B cell (primary cell): Measurements from ENCODE around the gene SKA1. TPM values are rescaled to one million over a fixed set of nuclear protein-coding genes. Genes with fewer than 3 reads are reported as not detected.

ENCODE experiments used
- ATAC-seq: fragments of 200-7000 bp; cut with Tn5 transposase; one replicate; pipeline ENCODE4 v1.10.0; 2021; ENCODE audit warnings: low read depth, mild to moderate bottlenecking, moderate number of reproducible peaks, moderate library complexity
- CTCF ChIA-PET: fragments of 350-600 bp; sonication (Branson Sonifier 250); formaldehyde crosslinking; loops from one replicate; lab custom pipeline; 2021; ENCODE audit warnings: antibody characterized with exemption, inconsistent platforms; lab: Charles Lee
- POLR2A ChIA-PET: fragments of 350-600 bp; sonication (Branson Sonifier 250); formaldehyde crosslinking; loops from one replicate; lab custom pipeline; 2021; ENCODE audit warnings: antibody characterized with exemption; lab: Charles Lee
- DNase-seq: peaks from one replicate; pipeline ENCODE4 v3.0.0; 2013
- H2AFZ ChIP-seq: 2 replicates; pipeline ENCODE4 v1.6.1; 2012; ENCODE audit warnings: mild to moderate bottlenecking, low read depth, low read length; ENCODE audit not compliant: insufficient read depth, poor library complexity, severe bottlenecking
- H3K27ac ChIP-seq, 2 donors: 1 replicate in 1 of 2; 2 replicates in 1 of 2; pipeline ENCODE4 v1.5.1; 2012 to 2013; ENCODE audit warnings: low read length in 2 of 2, mild to moderate bottlenecking in 2 of 2, moderate library complexity in 1 of 2
- H3K27me3 ChIP-seq, 4 experiments: fragments of 200-600 bp in 1 of 4; sonication (generic) in 1 of 4; replicated peaks in 1 of 4; 1 replicate in 2 of 4; 2 replicates in 2 of 4; pipeline versions ENCODE4 v1.6.1 to v1.7.0; 2013 to 2016; ENCODE audit warnings: low read length in 3 of 4, mild to moderate bottlenecking in 2 of 4, mixed read lengths in 1 of 4, moderate library complexity in 1 of 4; ENCODE audit not compliant: insufficient read depth in 4 of 4, control insufficient read depth in 3 of 4; ENCODE audit errors: control extremely low read depth in 1 of 4
- H3K36me3 ChIP-seq, 2 experiments: replicated peaks in 1 of 2; 1 replicate in 1 of 2; 2 replicates in 1 of 2; pipeline versions ENCODE4 v1.6.1 to v1.7.1; 2013; ENCODE audit warnings: low read length in 1 of 2; ENCODE audit not compliant: insufficient read depth in 2 of 2, control insufficient read depth in 1 of 2; ENCODE audit errors: control extremely low read depth in 1 of 2, extremely low read depth in 1 of 2
- H3K4me1 ChIP-seq, 2 donors: fragments of 200-600 bp in 1 of 2; sonication (generic) in 1 of 2; 1 replicate in 1 of 2; 2 replicates in 1 of 2; pipeline versions ENCODE4 v1.5.1 to v1.6.1; 2013 to 2017; ENCODE audit warnings: low read length in 2 of 2; ENCODE audit not compliant: control insufficient read depth in 2 of 2, insufficient read depth in 2 of 2
- H3K4me2 ChIP-seq: replicated peaks from 2 replicates; pipeline ENCODE3; 2012; ENCODE audit warnings: mild to moderate bottlenecking, low read depth, low read length; ENCODE audit not compliant: poor library complexity, severe bottlenecking
- H3K4me3 ChIP-seq, 5 experiments: fragments of 200-600 bp in 1 of 5; sonication (generic) in 1 of 5; 1 replicate in 3 of 5; 2 replicates in 2 of 5; pipeline versions ENCODE4 v1.5.1 to v1.7.0; 2011 to 2016; ENCODE audit warnings: low read length in 4 of 5, mild to moderate bottlenecking in 4 of 5, low read depth in 2 of 5, control low read depth in 1 of 5, moderate library complexity in 1 of 5; ENCODE audit not compliant: insufficient read depth in 1 of 5; ENCODE audit errors: control extremely low read depth in 1 of 5, extremely low read depth in 1 of 5
- H3K79me2 ChIP-seq: fragments of 200-600 bp; sonication (generic); one replicate; pipeline ENCODE4 v1.6.0; 2016; ENCODE audit warnings: low read length; ENCODE audit not compliant: control insufficient read depth, insufficient read depth
- H3K9ac ChIP-seq: fragments of 200-600 bp; sonication (generic); 2 replicates; pipeline ENCODE4 v1.6.1; 2017; ENCODE audit warnings: mild to moderate bottlenecking, low read length, moderate library complexity
- H3K9me3 ChIP-seq, 3 donors: one replicate each; pipeline versions ENCODE4 v1.6.1 to v1.7.1; 2013; ENCODE audit warnings: low read length in 2 of 3; ENCODE audit not compliant: control insufficient read depth in 2 of 3, insufficient read depth in 1 of 3; ENCODE audit errors: control extremely low read depth in 1 of 3
- H4K20me1 ChIP-seq: 2 replicates; pipeline ENCODE4 v1.6.0; 2012; ENCODE audit warnings: mild to moderate bottlenecking, low read length; ENCODE audit not compliant: insufficient read depth, control insufficient read depth, poor library complexity, severe bottlenecking
- H3K27ac Mint-ChIP-seq: one replicate; pipeline ENCODE4 v1.8.0; 2021; ENCODE audit warnings: mixed read lengths
- H3K27me3 Mint-ChIP-seq: one replicate; pipeline ENCODE4 v1.8.0; 2021; ENCODE audit warnings: mixed read lengths
- H3K4me1 Mint-ChIP-seq: one replicate; pipeline ENCODE4 v1.8.0; 2021; ENCODE audit warnings: mixed read lengths
- H3K4me3 Mint-ChIP-seq: one replicate; pipeline ENCODE4 v1.8.0; 2021; ENCODE audit warnings: mixed read lengths
- H3K9me3 Mint-ChIP-seq: one replicate; pipeline ENCODE4 v1.8.0; 2022; ENCODE audit warnings: mixed read lengths; ENCODE audit not compliant: insufficient read depth
- CTCF ChIP-seq: fragments of 200-600 bp; IDR thresholded peaks from one replicate; pipeline ENCODE4 v1.8.0; 2022; ENCODE audit warnings: antibody characterized with exemption, mild to moderate bottlenecking
- EZH2 ChIP-seq: IDR thresholded peaks from 2 replicates; pipeline ENCODE4 v1.6.1; 2012; ENCODE audit warnings: borderline replicate concordance, low read depth, mild to moderate bottlenecking, moderate library complexity, low read length; ENCODE audit not compliant: insufficient read depth, poor library complexity, severe bottlenecking
- whole genome bisulfite sequencing: methylation state at CpG from one replicate; pipeline ENCODE4 v1.1.5; 2013; ENCODE audit warnings: missing lambda C conversion rate; ENCODE audit not compliant: insufficient coverage; 5-methylcytosine and 5-hydroxymethylcytosine counted together
- intact Hi-C: fragments of 100-400 bp; cut with micrococcal nuclease; formaldehyde crosslinking; loops from one replicate; pipeline ENCODE4 v1.10.0; 2022
- polyA plus RNA-seq: library from polyadenylated mRNA; depleted of rRNA; stranded (reverse); fragments of >200 nt; gene quantifications from 2 replicates; pipeline ENCODE4 v1.2.3, GENCODE V29; 2012
- total RNA-seq, 2 donors: library from RNA; stranded (reverse); fragments of 120-200 nt in 1 of 2; gene quantifications; 1 replicate in 1 of 2; 2 replicates in 1 of 2; pipeline versions ENCODE4 v1.2.3 to v1.2.4, GENCODE V29; 2013 to 2022

The SKA1 gene
- total and polyA plus RNA-seq, 2 donors (not counting 1 experiment from before 2014, with no cell fraction given) = 0.28 to 0.52 TPM

- H3K9ac ChIP-seq = no peak overlapping the region
- no peak overlapping the region for H2AFZ ChIP-seq
- no peaks in the 10 kb centered on the region for H3K36me3 ChIP-seq
- no peaks in the 10 kb centered on the region for H4K20me1 ChIP-seq
- CTCF ChIA-PET = no interaction called here
- intact Hi-C loops = no loop called here
- POLR2A ChIA-PET = no interaction called here
- no peak overlapping the region for H3K4me3 ChIP-seq
- H3K79me2 ChIP-seq = no peaks in the 10 kb centered on the region
- no peak overlapping the region for H3K4me3 Mint-ChIP-seq
- peaks cover 0 to 3% (median 0%) of the 10 kb centered on the region in 3 donors for H3K9me3 ChIP-seq
- TF ChIP-seq CTCF = no peak
- no peak for TF ChIP-seq EZH2
- H3K27me3 ChIP-seq = peaks cover 0 to 34% (median 0%) of the 10 kb centered on the region in 4 experiments
- no peak overlapping the region for H3K27ac ChIP-seq
- H3K4me2 ChIP-seq = no peak overlapping the region
- no peaks in the 10 kb centered on the region for H3K4me1 Mint-ChIP-seq
- no peaks in the 10 kb centered on the region for H3K9me3 Mint-ChIP-seq
- WGBS = 74% methylated on average over 16 of the region's 17 CpGs
- H3K27ac Mint-ChIP-seq = no peak overlapping the region
- H3K4me1 ChIP-seq = no peaks in the 10 kb centered on the region
- peaks cover 71% of the 10 kb centered on the region for H3K27me3 Mint-ChIP-seq
- DNase-seq = no peak
- no peak for ATAC-seq
Observed at GRCh38 chr18:50405582-50406271, 30.9 kb downstream of the SKA1 start.

- no peak for DNase-seq
- POLR2A ChIA-PET = no interaction called here
Observed at GRCh38 chr18:50409236-50409635, 34.4 kb downstream of the SKA1 start.

More at GRCh38 chr18:50409236-50409635, 34.4 kb downstream of the SKA1 start:
- Histone ChIP-seq H3K27ac (no peak overlapping the region), H3K9ac (no peak overlapping the region), H3K79me2 (no peaks in the 10 kb centered on the region), H3K4me2 (no peak overlapping the region), H4K20me1 (no peaks in the 10 kb centered on the region), H2AFZ (no peak overlapping the region), H3K27me3 (peaks cover 0 to 12% (median 0%) of the 10 kb centered on the region in 4 experiments), H3K4me3 (no peak overlapping the region), H3K36me3 (no peaks in the 10 kb centered on the region), H3K9me3 (no peaks in the 10 kb centered on the region), H3K4me1 (no peaks in the 10 kb centered on the region)
- ATAC-seq = no peak
- H3K27ac Mint-ChIP-seq = no peak overlapping the region
- H3K27me3 Mint-ChIP-seq = peaks cover 58% of the 10 kb centered on the region
- WGBS = 72% methylated on average over 4 of the region's 5 CpGs
- TF ChIP-seq EZH2 (no peak), CTCF (no peak)
- no peak overlapping the region for H3K4me3 Mint-ChIP-seq
- no peaks in the 10 kb centered on the region for H3K9me3 Mint-ChIP-seq
- CTCF ChIA-PET = interaction anchor here (1.0 kb wide), 1 partner anchor 20 kb away, joined by 5 read pairs; no protein-coding TSS in a partner anchor
- intact Hi-C loops = no loop called here
- no peaks in the 10 kb centered on the region for H3K4me1 Mint-ChIP-seq
